HepG2 (cell line): ENCODE measurements around the gene ZACN. TPM values are rescaled to one million over a fixed set of nuclear protein-coding genes. Genes with fewer than 3 reads are reported as not detected.

Experiments
- ATAC-seq: fragments of 200-7000 bp; cut with Tn5 transposase; 3 replicates; pipeline ENCODE4 v1.9.1; 2020; ENCODE audit warnings: mild to moderate bottlenecking, moderate library complexity
- BruUV-seq: library from RNA; stranded (reverse); fragments of 400-500 nt; replicated peaks from 2 replicates; lab custom pipeline; 2021; lab: Mats Ljungman, UMichigan
- CTCF ChIA-PET: fragments of 300-600 bp; formaldehyde crosslinking; extraction: SDS; loops from one replicate; lab custom pipeline; 2021; ENCODE audit warnings: low total read pairs, inconsistent platforms, low intra/inter-chr PET ratio; lab: Yijun Ruan, JAX
- POLR2A ChIA-PET: fragments of 350-600 bp; sonication (Branson Sonifier 250); formaldehyde crosslinking; loops from one replicate; lab custom pipeline; 2020; ENCODE audit warnings: antibody characterized with exemption, inconsistent platforms; lab: Yijun Ruan, JAX
- DNase-seq: peaks from one replicate; pipeline ENCODE4 v3.0.0-alpha.2; 2015; ENCODE audit warnings: low spot score
- FAIRE-seq: peaks from 3 replicates; lab custom pipeline; 2011; peaks lifted over from hg19 to GRCh38; lab: Jason Lieb, UNC
- H2AFZ ChIP-seq: one replicate; pipeline ENCODE4 v1.6.1; 2011; ENCODE audit warnings: low read length, inconsistent platforms
- H3K27ac ChIP-seq: fragments of 300-600 bp; 3 replicates; pipeline ENCODE4 v1.8.0; 2011; ENCODE audit warnings: mixed run types, mild to moderate bottlenecking, mixed read lengths, low read length, inconsistent platforms; ENCODE audit not compliant: insufficient read depth; ENCODE audit errors: extremely low read length
- H3K27me3 ChIP-seq, 2 experiments: fragments of 200-600 bp in 1 of 2; 2 replicates in 1 of 2; 3 replicates in 1 of 2; pipeline versions ENCODE4 v1.6.0 to v1.8.0; 2011; ENCODE audit warnings: low read length in 2 of 2, mild to moderate bottlenecking in 2 of 2, moderate library complexity in 2 of 2, inconsistent platforms in 1 of 2; ENCODE audit not compliant: insufficient read depth in 2 of 2, control insufficient read depth in 1 of 2
- H3K36me3 ChIP-seq, 2 experiments: fragments of 200-600 bp in 1 of 2; replicated peaks in 1 of 2; 2 replicates in 1 of 2; 3 replicates in 1 of 2; pipeline versions ENCODE4 v1.5.1 to v1.8.0; 2011; ENCODE audit warnings: low read length in 2 of 2, inconsistent platforms in 1 of 2; ENCODE audit not compliant: insufficient read depth in 2 of 2, control insufficient read depth in 1 of 2
- H3K4me1 ChIP-seq: 2 replicates; pipeline ENCODE4 v1.5.1; 2012; ENCODE audit warnings: low read length, inconsistent platforms; ENCODE audit not compliant: insufficient read depth
- H3K4me2 ChIP-seq: 2 replicates; pipeline ENCODE4 v1.6.0; 2011; ENCODE audit warnings: low read depth, low read length, inconsistent platforms
- H3K4me3 ChIP-seq, 3 experiments: fragments of 200-600 bp in 1 of 3; sonication (generic), shearing (Covaris generic) in 1 of 3; replicated peaks in 1 of 3; 2 replicates each; pipeline ENCODE4 v1.5.1; 2011 to 2016; ENCODE audit warnings: low read length in 3 of 3, inconsistent platforms in 2 of 3, low read depth in 2 of 3, mild to moderate bottlenecking in 2 of 3, control low read depth in 1 of 3, mixed read lengths in 1 of 3; ENCODE audit not compliant: insufficient read depth in 1 of 3
- H3K79me2 ChIP-seq: one replicate; pipeline ENCODE4 v1.6.1; 2011; ENCODE audit warnings: low read length, inconsistent platforms; ENCODE audit not compliant: insufficient read depth
- H3K9ac ChIP-seq: 2 replicates; pipeline ENCODE4 v1.6.0; 2011; ENCODE audit warnings: mild to moderate bottlenecking, low read depth, low read length, inconsistent platforms; ENCODE audit not compliant: insufficient read depth
- H3K9me3 ChIP-seq: 2 replicates; pipeline ENCODE4 v1.5.1; 2012; ENCODE audit warnings: mild to moderate bottlenecking, low read length
- H4K20me1 ChIP-seq: 2 replicates; pipeline ENCODE4 v1.6.0; 2011; ENCODE audit warnings: inconsistent platforms, mild to moderate bottlenecking, low read length, moderate library complexity; ENCODE audit not compliant: insufficient read depth
- ARNTL ChIP-seq: sonication (generic); formaldehyde crosslinking; IDR thresholded peaks from 2 replicates; pipeline ENCODE4 v1.4.0; 2020; ENCODE audit warnings: mild to moderate bottlenecking, missing genetic modification reagents
- EP300 ChIP-seq, 3 experiments: sonication (generic) in 1 of 3; formaldehyde crosslinking in 1 of 3; IDR thresholded peaks; 2 replicates each; pipeline versions ENCODE4 v1.5.1 to v1.6.1; 2011 to 2020; ENCODE audit warnings: low read depth in 2 of 3, low read length in 2 of 3, borderline replicate concordance in 1 of 3, improper control_type of control experiment in 1 of 3, mild to moderate bottlenecking in 1 of 3, missing genetic modification reagents in 1 of 3, moderate library complexity in 1 of 3
- HNRNPH1 ChIP-seq: fragments of 200-400 bp; formaldehyde crosslinking; optimal IDR thresholded peaks from 2 replicates; pipeline ENCODE3; 2017; ENCODE audit warnings: mild to moderate bottlenecking, low read depth, low read length
- MEF2D ChIP-seq: sonication (generic); formaldehyde crosslinking; IDR thresholded peaks from 2 replicates; pipeline ENCODE4 v1.5.1; 2020; ENCODE audit warnings: mild to moderate bottlenecking, missing genetic modification reagents
- PAF1 ChIP-seq: IDR thresholded peaks from 2 replicates; pipeline ENCODE4 v1.6.1; 2016; ENCODE audit warnings: missing genetic modification reagents, missing compliant biosample characterization
- ZNF460 ChIP-seq: sonication (generic); formaldehyde crosslinking; IDR thresholded peaks from 2 replicates; pipeline ENCODE4 v1.5.1; 2020; ENCODE audit warnings: missing genetic modification reagents, mild to moderate bottlenecking, borderline replicate concordance
- ZNF558 ChIP-seq: sonication (generic); formaldehyde crosslinking; IDR thresholded peaks from 2 replicates; pipeline ENCODE4 v1.9.0; 2022; ENCODE audit warnings: mild to moderate bottlenecking, missing genetic modification reagents, borderline replicate concordance
- ZNF879 ChIP-seq: sonication (generic); formaldehyde crosslinking; IDR thresholded peaks from 2 replicates; pipeline ENCODE4 v1.8.1; 2023; ENCODE audit warnings: missing genetic modification reagents
- WGBS: methylation state at CpG from one replicate; pipeline ENCODE4 v1.1.6; 2017; ENCODE audit warnings: low lambda C conversion rate; 5-methylcytosine and 5-hydroxymethylcytosine counted together
- in situ Hi-C: cut with HindIII; loops from 2 replicates; pipeline ENCODE4 v1.10.0; 2017; ENCODE audit warnings: low pct_unique_long_range_greater_than_20kb; ENCODE audit not compliant: extremely low pct_ligation_motif_present
- intact Hi-C: fragments of 100-400 bp; cut with micrococcal nuclease; formaldehyde crosslinking; loops from one replicate; pipeline ENCODE4 v1.10.0; 2022; ENCODE audit not compliant: unreplicated experiment
- polyA plus RNA-seq, 8 experiments: library from polyadenylated mRNA; depleted of rRNA in 3 of 8; stranded (reverse) in 7 of 8; unstranded in 1 of 8; fragments of >200 nt; fragmentation: Illumina TruSeq in 4 of 8; extraction: Trizol in 4 of 8; gene quantifications; 2 replicates each; pipeline versions ENCODE4 v1.2.1 to v1.2.3, GENCODE V29; 2011 to 2016; ENCODE audit warnings: low read depth in 4 of 8, missing spikeins in 1 of 8, mixed read lengths in 1 of 8; ENCODE audit not compliant: insufficient read depth in 1 of 8
- total RNA-seq, 5 experiments: library from RNA; depleted of rRNA; stranded (reverse); fragments of >200 nt; fragmentation: Illumina TruSeq; extraction: Trizol; gene quantifications; 2 replicates each; pipeline ENCODE4 v1.2.3, GENCODE V29; 2016; ENCODE audit warnings: low read depth in 1 of 5
- TF ChIP-seq, protein P1 (sequence below): sonication (generic); formaldehyde crosslinking; IDR thresholded peaks from 2 replicates; pipeline ENCODE4 v1.8.0; 2023; ENCODE audit warnings: mild to moderate bottlenecking, missing genetic modification reagents
- TF ChIP-seq, protein P2 (sequence below): sonication (generic); formaldehyde crosslinking; IDR thresholded peaks from 2 replicates; pipeline ENCODE4 v1.8.1; 2023; ENCODE audit warnings: mild to moderate bottlenecking, moderate library complexity, missing genetic modification reagents
- TF ChIP-seq, protein P3 (sequence below): conservative IDR thresholded peaks from 2 replicates; pipeline ENCODE4 v1.6.1; 2018; ENCODE audit warnings: missing genetic modification reagents
- TF ChIP-seq, protein P4 (sequence below): sonication (generic); formaldehyde crosslinking; IDR thresholded peaks from 2 replicates; pipeline ENCODE4 v1.5.0; 2020; ENCODE audit warnings: mild to moderate bottlenecking, missing genetic modification reagents, borderline replicate concordance
- TF ChIP-seq, protein P5 (sequence below): IDR thresholded peaks from 2 replicates; pipeline ENCODE4 v1.6.1; 2016

The ZACN gene
- total and polyA plus RNA-seq, 2 of the 13 experiments (the other 11 are each of a cell fraction or from before 2014, with no cell fraction given): 0.11 to 0.15 TPM

DNA sequence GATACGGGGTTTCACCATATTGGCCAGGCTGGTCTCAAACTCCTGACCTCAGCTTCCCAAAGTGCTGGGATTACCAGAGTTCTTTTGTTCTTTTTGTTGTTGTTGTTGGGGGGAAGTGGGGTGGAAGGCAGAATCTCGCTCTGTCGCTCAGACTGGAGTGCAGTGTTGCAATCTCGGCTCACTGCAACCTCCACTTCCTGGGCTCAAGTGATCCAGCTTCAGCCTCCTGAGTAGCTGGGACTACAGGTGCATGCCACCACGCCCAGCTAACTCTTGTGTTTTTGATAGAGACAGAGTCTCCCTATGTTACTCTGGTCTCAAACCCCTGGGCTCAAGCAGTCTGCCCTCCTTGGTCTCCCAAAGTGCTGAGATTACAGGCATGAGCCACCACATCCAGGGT is 612 bp upstream of the ZACN start (continued):
- TF ChIP-seq, protein P1, sequence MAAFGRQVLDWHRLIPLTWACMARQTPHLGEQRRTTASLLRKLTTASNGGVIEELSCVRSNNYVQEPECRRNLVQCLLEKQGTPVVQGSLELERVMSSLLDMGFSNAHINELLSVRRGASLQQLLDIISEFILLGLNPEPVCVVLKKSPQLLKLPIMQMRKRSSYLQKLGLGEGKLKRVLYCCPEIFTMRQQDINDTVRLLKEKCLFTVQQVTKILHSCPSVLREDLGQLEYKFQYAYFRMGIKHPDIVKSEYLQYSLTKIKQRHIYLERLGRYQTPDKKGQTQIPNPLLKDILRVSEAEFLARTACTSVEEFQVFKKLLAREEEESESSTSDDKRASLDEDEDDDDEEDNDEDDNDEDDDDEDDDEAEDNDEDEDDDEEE (CRISPR knock-in tag): 0 out of 2 replicates have a peak, but pooled peaks have one; percentile 21
- TF ChIP-seq PAF1 (peak; percentile 48; the same call in 1 of the 2 replicates), ZNF460 (CRISPR knock-in tag) (peak; percentile 52; the same call in 1 of the 2 replicates)
- TF ChIP-seq, all 625 proteins: peak for 8; not testable (repeated sequence) for 617

DNA sequence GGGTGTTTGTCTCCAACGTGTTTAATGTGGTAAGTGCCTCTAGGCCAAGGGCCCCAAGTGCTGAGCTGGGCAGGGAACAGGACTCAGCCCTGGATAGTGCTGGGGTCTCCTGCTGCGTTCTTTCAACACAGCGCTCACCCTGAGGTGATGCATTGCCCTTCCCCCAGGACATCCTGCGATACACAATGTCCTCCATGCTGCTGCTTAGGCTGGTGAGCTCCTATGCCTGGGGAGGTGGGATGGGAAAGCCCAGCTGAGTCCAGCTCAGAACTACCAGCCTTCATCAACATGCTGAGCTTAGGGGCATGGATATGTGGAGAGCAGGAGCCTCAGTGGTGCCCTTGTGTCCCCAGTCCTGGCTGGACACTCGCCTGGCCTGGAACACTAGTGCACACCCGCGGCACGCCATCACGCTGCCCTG is 563 bp downstream of the ZACN start:
- peaks cover 36% of the 10 kb centered on the region for H3K4me1 ChIP-seq
- no peak overlapping the region for H3K4me2 ChIP-seq
- intact Hi-C loops (loop anchor here (2.0 kb wide), 1 partner anchor 23 kb away; the partner anchor contains the start of gene EXOC7), in situ Hi-C loops (no loop called here)
- H3K27me3 ChIP-seq: peaks cover 20 to 46% of the 10 kb centered on the region in 2 experiments; a peak in 4 of 5 replicates
- H4K20me1 ChIP-seq: 0 out of 2 replicates have a peak, but pooled peaks cover 8% of the 10 kb centered on the region
- H3K9ac ChIP-seq: no peak overlapping the region
- DNase-seq (no peak), ATAC-seq (no peak; the same call in 2 of the 3 replicates), FAIRE-seq (no peak)
- H3K4me3 ChIP-seq: no peak overlapping the region
- 57% methylated on average over 4 of the region's 9 CpGs for WGBS
- no peak overlapping the region for H2AFZ ChIP-seq
- no peaks in the 10 kb centered on the region for H3K9me3 ChIP-seq
- CTCF ChIA-PET: no interaction called here
- H3K36me3 ChIP-seq: peaks cover 6 to 8% of the 10 kb centered on the region in 2 experiments; a peak in 4 of 5 replicates
- no peak overlapping the region for H3K27ac ChIP-seq
- no peaks in the 10 kb centered on the region for H3K79me2 ChIP-seq
- BruUV-seq: no TSS peak
- POLR2A ChIA-PET: interaction anchor here (1.1 to 1.5 kb wide), 3 partner anchors 13 to 40 kb away, joined by 3 to 5 read pairs (median 3); partner anchors contain the start of gene EXOC7
- no peak for TF ChIP-seq HNRNPH1
- TF ChIP-seq MEF2D (CRISPR knock-in tag): peak; percentile 49; the same call in 1 of the 2 replicates
- TF ChIP-seq EP300 (IDR thresholded peaks at IDR 0.05; ENCODE audit: low read depth in 2 of 2, low read length in 2 of 2): no peak
- no peak for TF ChIP-seq EP300 (CRISPR knock-in tag; IDR thresholded peaks at IDR 0.05; ENCODE audit: borderline replicate concordance)
- TF ChIP-seq, protein P2, sequence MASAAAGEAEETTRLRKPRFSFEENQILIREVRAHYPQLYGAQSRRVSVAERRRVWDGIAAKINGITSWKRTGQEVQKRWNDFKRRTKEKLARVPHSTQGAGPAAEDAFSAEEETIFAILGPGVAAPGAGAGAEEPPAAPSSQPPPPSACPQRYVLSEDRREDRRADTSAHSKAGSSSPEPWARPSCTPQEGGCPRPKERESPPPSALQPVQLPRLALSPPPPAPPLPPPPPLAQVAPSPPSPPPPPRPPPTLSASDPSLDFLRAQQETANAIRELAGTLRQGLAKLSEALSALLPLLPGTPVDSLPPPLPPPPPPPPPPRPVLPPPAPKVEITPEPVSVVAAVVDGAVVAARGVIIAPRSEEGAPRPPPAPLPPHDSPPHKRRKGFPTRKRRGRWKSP (CRISPR knock-in tag): no peak
- TF ChIP-seq, protein P3, sequence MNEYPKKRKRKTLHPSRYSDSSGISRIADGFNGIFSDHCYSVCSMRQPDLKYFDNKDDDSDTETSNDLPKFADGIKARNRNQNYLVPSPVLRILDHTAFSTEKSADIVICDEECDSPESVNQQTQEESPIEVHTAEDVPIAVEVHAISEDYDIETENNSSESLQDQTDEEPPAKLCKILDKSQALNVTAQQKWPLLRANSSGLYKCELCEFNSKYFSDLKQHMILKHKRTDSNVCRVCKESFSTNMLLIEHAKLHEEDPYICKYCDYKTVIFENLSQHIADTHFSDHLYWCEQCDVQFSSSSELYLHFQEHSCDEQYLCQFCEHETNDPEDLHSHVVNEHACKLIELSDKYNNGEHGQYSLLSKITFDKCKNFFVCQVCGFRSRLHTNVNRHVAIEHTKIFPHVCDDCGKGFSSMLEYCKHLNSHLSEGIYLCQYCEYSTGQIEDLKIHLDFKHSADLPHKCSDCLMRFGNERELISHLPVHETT: 0 out of 2 replicates have a peak, but pooled peaks have one; percentile 9
- TF ChIP-seq, protein P4, sequence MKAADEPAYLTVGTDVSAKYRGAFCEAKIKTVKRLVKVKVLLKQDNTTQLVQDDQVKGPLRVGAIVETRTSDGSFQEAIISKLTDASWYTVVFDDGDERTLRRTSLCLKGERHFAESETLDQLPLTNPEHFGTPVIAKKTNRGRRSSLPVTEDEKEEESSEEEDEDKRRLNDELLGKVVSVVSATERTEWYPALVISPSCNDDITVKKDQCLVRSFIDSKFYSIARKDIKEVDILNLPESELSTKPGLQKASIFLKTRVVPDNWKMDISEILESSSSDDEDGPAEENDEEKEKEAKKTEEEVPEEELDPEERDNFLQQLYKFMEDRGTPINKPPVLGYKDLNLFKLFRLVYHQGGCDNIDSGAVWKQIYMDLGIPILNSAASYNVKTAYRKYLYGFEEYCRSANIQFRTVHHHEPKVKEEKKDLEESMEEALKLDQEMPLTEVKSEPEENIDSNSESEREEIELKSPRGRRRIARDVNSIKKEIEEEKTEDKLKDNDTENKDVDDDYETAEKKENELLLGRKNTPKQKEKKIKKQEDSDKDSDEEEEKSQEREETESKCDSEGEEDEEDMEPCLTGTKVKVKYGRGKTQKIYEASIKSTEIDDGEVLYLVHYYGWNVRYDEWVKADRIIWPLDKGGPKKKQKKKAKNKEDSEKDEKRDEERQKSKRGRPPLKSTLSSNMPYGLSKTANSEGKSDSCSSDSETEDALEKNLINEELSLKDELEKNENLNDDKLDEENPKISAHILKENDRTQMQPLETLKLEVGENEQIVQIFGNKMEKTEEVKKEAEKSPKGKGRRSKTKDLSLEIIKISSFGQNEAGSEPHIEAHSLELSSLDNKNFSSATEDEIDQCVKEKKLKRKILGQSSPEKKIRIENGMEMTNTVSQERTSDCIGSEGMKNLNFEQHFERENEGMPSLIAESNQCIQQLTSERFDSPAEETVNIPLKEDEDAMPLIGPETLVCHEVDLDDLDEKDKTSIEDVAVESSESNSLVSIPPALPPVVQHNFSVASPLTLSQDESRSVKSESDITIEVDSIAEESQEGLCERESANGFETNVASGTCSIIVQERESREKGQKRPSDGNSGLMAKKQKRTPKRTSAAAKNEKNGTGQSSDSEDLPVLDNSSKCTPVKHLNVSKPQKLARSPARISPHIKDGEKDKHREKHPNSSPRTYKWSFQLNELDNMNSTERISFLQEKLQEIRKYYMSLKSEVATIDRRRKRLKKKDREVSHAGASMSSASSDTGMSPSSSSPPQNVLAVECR: 0 out of 2 replicates have a peak, but pooled peaks have one; percentile 26
- TF ChIP-seq ZNF558: no peak
- 0 out of 2 replicates have a peak, but pooled peaks have one; percentile 24 for TF ChIP-seq ZNF879 (CRISPR knock-in tag)
- TF ChIP-seq, protein P5, sequence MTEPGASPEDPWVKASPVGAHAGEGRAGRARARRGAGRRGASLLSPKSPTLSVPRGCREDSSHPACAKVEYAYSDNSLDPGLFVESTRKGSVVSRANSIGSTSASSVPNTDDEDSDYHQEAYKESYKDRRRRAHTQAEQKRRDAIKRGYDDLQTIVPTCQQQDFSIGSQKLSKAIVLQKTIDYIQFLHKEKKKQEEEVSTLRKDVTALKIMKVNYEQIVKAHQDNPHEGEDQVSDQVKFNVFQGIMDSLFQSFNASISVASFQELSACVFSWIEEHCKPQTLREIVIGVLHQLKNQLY (CRISPR knock-in tag): no peak
- TF ChIP-seq ARNTL: no peak
